HG03354 (cell line): Measurements from ENCODE around the gene KCTD2.
"Not testable (repeated sequence)": the region's sequence is repeated elsewhere in the genome, so short reads cannot be mapped to it uniquely, and the experiment has no call there.

Experiments used
- ATAC-seq: cut with Tn5 transposase; IDR thresholded peaks from one replicate; pipeline ENCODE4 v1.9.1; 2021; ENCODE audit warnings: mild to moderate bottlenecking; ENCODE audit not compliant: unreplicated experiment, poor library complexity, severe bottlenecking

The KCTD2 gene

DNA sequence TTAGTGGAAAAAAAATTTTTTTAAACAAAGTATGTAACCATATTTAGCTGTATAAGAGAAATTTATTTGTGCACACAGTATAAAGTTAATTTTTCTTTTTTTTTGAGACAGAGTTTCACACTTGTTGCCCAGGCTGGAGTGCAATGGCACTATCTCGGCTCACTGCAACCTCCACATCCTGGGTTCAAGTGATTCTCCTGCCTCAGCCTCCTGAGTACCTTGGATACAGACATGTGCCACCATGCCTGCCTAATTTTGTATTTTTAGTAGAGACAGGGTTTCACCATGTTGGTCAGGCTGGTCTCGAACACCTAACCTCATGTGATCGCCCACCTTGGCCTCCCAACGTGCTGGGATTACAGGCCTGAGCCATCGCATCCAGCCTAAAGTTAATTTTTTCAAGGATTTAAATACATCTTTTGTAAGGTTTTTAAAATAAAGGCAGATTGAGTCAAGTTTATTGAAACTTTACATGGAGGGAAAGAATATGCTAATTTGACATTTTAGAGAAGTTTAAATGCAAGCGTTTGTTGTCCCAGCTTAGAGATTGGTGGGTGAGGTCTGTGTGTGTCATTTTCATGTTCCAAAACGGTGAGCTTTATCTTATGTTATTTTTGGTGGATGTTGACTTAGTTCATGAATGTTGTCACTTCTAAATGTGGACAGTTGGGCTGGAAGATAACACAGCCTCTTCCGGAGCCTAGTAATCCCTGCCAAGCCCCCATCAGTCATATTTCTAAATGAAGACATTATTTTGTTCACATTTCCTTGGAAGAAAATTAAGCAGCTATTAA lies 24.6 kb downstream of the KCTD2 start:
- ATAC-seq = not testable (repeated sequence)

- not testable (repeated sequence) for ATAC-seq
These were observed 25.9 kb downstream of the KCTD2 start for GRCh38 chr17:75072909-75073308.

DNA sequence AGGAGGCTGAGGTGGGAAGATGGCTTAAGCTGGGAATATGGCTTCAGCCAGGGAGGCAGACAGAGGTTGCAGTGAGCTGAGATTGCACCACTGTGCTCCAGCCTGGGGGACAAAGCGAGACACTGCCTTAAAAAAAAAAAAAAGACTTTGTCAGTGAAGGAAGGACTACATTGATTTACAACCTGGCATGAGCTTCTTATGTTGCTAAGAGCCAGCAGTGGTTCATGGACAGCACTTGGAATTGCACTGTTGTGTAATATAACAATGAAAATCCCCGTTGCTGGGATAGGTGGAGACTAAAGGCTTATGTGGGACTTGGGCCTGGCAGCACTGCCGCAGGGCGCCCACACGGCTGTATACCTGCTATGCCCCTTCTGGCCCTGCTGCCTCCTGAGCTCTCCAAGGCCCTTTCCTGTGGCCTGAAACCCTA lies 26.6 kb downstream of the KCTD2 start:
- no peak for ATAC-seq

GRCh38 chr17:75074532-75074931 lies 27.5 kb downstream of the KCTD2 start:
- no peak for ATAC-seq

DNA sequence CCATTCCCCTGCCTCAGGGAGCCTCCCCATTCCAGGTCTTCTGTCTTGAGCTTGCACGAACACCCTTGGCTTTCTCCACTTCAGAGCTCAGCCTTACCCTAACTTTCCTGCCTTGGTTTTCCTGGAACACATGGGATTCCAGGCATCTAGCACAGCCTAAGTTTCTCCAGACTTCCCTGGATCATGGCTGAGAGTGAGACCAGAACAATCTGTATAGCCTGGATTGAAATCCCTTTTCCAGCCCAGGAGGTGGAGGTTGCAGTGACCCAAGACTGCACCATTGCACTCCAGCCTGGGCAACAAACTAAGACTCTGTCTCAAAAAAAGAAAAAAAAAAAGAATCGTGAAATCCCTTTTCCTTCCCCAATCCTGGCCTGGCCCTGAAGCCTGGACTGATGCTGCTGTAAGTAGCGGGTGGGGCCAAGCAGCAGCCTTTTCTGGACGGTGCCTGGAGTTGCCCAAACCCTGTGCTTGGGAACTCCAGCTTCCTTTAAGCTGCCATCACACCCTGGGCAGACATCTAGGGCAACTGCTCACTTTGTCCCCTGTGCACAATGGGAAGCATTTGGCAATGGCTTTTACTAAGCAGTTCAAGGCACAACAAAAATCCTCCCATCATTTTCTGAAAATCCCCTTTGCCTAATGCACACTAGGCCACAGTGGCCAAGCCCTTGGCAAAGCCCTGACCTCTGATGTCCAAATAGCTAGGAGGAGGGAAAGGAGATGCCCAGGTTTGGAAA lies 28.7 kb downstream of the KCTD2 start:
- no peak for ATAC-seq

- ATAC-seq = no peak
These were observed 30.1 kb downstream of the KCTD2 start for GRCh38 chr17:75077072-75077495.

DNA sequence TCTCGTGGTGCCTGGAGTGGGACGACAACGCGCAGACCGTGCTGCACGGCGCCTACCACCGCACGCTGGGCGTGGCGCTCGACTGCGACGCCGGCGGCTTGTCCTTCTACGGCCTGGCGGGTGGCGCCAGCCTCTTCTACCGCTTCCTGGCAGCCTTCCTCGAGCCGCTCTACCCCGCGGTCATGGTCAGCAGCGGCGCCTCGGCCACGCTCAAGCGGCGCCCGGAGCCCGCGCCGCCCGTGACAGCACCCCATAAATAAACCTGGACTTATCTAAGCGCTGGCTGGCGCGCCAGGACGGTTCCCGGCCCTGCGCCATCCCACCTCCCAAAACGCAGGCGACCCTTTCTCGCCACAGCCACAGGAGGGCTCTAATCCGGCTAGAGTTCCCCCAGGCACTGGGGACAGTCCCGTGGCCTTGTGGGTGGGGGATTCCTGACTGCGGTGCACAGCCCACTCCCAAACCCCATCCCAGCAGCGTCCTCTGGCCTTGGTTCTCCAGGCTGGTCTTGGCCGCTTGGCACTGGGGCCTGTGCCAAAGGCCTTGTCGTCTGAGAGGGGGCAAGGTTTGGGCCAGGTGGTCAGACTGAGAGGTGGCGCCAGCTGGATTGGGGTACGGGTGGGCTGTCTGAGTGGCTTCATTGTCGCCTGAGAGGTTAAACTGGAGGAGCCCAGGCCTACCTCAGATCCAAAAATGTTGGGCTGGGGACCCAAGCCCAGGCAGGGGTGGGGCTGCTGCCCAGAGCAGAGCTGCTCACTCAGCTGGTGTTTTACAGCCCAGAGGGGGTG lies 30.7 kb downstream of the KCTD2 start:
- ATAC-seq = peak; percentile 33

DNA sequence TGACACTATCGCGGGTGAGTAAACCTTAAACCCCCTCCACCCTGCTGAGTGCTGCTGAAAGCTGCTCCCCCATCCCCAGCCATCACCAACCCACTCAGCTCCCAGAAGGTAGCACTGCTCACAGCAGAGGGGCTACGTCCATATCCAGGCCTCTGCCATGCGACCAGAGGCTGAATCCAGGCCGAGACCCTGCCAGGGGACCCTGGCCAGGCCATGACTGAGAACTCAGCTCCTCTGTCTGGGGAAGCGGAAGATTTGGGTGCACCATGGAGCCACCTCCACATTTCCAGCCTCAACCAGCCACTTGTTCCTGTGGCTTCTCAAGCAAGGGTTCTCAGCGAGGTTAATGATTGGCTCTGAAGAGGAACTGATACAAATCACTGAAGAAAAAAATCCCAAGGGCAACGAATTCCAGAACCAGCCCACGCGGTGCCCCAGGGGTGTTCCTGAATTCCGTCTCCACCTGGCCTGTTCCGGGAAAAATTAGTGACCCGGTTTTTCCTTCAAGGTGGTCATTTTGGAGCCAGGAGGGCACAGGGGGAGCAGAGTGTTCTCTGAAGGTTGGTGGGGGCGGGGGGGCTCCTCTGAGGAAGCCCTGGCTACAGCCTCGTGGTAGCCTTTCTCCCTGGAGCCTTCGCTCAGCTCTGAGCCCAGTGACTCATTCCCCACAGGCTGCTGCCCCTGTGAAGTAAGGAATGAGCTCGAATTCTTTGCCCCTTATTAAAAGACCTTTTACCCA lies 31.4 kb downstream of the KCTD2 start:
- peak; percentile 60 for ATAC-seq

DNA sequence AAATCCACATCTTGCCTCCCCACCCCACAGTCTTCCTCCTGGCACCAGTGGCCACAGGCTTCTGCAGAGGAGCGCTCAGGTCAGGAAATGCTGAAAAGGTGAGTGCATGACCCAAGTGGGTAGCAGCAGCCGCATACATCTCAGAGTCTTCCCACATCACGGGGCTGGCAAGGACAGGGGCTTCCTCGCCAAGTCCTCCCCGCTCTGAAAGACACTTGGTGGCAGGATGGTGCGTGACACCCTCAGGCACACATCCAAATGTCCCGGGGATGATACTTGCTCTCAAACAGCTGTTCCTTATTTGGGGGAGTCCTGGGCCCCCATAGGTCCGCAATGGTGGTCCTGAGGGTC lies 32.0 kb downstream of the KCTD2 start:
- peak; percentile 2 for ATAC-seq

DNA sequence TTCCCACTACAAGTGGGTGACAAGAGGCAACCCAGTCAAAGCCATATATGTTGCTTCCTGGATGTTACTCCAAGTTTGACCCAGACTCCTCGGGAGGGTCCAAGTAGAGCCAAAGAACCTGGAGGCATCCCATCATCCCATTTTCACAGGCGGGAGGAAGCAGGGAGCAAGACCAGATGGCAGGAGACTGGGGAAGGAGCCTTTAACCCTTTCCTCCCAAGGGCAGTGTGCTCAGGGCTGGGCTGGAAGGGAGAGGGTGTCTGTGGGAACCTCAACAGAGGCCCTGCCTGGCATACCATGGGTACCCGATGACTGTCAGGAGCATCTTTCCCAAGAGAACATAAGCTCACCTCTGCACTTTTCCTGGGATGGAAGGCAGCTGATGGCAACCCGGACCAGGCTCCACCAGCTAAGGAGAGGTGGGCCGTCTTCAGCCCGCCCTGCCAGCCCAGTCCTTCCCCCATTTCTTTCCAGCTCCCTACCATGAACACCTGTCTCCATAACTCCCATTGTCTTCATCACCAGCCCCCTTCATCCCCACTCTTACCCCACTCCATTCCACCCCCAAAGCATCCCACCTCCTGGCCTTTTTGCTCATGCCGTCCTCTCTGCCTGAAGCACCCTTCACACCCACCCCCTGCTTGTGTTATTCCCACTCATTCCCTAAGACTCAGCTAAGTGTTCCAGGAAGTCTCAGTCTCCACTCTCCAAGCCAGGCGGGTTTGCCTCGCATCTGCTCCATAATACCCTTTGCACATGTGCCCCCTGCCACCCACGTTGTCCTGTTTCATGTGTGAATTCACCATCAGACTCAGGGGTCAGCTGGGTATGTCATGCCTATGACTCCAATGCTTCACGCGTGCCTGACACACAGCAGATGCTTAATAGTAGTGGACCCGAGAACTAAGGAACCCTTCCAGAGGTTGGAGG lies 34.9 kb downstream of the KCTD2 start:
- no peak for ATAC-seq

- no peak for ATAC-seq
These were observed 35.7 kb downstream of the KCTD2 start for GRCh38 chr17:75082683-75083082.

- no peak for ATAC-seq
These were observed 37.1 kb downstream of the KCTD2 start for GRCh38 chr17:75084039-75084660.

GRCh38 chr17:75086496-75087181 lies 39.6 kb downstream of the KCTD2 start:
- ATAC-seq = no peak

- no peak for ATAC-seq
These were observed 40.1 kb downstream of the KCTD2 start for GRCh38 chr17:75087182-75087557.

GRCh38 chr17:75087558-75088453 lies 40.8 kb downstream of the KCTD2 start, which contains the start of gene SLC16A5:
Gene SLC16A5 (plus strand): TSS chr17:75087954. CDS start chr17:75093637, 5,683 bp downstream.
- peak; percentile 57 for ATAC-seq

GRCh38 chr17:75088465-75089417 lies 41.7 kb downstream of the KCTD2 start:
- ATAC-seq = peak; percentile 18
